Stimulated activated CD8-positive, alpha-beta memory T cell treated with anti-CD3 and anti-CD28 coated beads, Interleukin-7, amount 100 ng/mL, for 1 hour (primary cell): ENCODE results near the gene VAMP5.
"Not testable (repeated sequence)": the region's sequence is repeated elsewhere in the genome, so short reads cannot be mapped to it uniquely, and the experiment has no call there.

Experiments
- DNase-seq, 2 donors: peaks; one replicate each; pipeline ENCODE4 v3.0.0-alpha.2; 2020; ENCODE audit warnings: low read depth in 2 of 2

The VAMP5 gene, protein sequence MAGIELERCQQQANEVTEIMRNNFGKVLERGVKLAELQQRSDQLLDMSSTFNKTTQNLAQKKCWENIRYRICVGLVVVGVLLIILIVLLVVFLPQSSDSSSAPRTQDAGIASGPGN

DNA sequence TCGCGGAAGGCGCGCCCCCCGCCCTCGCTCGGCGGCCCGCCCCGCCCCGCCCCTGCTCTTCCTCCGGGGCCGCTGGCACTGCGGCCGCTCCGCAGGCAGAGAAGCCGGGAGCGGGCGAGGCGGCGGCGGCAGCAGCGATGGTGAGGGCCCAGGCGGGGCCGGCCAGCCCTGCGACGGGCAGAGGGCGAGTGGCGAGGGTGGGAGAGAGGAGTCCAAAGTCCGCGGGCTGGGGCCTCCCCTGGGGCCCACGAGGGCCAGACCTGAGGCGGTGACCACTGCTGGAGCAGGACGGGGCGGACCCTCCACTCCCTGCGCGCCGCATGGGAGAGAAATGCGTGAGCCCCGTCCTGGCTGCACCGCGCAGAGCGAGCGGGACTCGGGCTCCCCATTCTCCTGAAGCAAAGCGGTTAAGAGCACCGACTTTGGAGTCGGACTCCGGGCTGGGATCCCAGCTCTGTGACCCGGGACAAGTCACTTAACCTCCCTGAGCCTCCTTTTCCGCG, at the start of gene VAMP5:
TSS of gene VAMP5 (plus strand) at position 78 of the 503 bp plus-strand sequence. CDS start at position 138, 60 bp downstream.
- no peak for DNase-seq

DNA sequence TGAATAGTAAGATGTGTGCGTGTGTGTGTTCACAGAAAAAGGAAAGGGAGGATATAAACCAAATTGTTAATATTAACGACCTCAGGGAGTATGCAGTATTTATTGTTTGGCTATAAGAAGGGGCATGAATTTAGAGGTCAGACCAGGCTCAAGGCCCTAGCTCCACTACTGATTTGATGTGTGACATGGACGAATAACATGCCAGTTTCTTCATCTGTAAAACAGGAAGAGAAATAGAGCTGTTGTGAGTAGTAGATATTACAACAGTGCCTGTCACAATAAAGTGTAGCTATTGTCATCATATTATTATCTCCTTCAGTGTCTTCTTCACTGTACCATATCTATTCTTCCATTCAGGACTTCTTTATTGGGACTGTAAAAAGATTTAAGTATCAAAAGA, 49.4 kb upstream of the VAMP5 start:
- DNase-seq: no peak

DNA sequence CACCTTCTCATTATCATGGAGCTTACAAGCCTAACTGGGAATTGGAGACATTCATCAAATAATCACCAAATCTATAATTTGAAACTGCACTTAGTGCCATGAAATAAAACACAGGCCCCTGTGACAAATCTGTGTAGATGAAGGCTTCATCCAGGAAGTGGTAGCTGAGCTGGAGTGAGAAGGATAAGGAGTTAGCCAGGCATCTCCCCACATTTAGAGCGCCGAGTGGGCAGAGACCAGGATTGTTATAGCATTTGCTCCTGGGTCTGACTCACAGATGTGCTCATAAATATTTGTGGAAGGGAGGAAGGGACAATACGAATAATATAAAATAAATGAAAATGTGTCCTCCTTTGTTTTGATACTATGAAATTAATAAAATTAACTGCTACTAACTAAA, 47.8 kb upstream of the VAMP5 start:
- no peak for DNase-seq

DNA sequence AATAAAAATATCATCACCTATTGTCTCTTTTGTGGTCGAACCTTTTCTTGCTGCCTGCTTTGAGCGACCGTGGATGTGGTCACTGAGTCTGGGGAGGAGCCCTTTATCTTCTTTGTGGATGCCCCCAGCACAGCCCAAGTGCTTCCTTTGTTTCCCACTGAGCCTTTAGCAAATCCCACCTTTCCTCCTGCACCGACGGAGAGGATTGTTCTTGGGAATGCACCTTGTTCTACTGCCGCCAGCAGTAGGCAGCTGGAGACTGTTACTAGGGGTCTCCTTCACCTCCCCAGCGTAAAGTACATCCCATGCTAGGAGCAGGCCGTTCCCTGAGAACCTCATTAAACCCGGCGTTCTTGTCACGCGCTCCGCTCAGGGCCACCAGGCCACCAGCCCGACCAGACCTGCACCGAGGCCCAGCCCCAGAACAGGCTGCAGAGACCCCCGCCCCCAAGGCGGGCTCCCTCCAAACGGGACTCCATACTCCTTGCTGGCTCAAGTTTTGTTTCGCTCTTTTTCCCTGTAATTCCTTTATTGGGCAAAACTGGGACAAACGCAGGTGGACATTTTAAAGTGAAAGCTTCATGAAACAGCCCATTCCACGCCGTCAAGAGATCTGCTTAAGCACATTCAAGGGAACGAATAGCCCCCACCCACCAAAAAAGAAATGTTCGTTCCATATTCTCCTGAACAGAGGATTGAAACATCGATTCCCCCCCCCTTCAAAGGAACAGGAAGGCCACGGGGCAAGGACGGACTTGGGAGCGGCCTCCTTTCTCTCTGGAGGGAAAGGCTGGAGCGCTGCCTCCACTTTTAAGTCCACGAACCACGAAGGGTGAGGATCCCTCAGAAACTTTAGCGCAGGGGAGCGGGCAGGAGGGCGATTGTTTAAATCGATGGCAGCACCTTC, 46.4 kb upstream of the VAMP5 start:
- DNase-seq: peak in 1 of 2 donors; percentile 6

DNA sequence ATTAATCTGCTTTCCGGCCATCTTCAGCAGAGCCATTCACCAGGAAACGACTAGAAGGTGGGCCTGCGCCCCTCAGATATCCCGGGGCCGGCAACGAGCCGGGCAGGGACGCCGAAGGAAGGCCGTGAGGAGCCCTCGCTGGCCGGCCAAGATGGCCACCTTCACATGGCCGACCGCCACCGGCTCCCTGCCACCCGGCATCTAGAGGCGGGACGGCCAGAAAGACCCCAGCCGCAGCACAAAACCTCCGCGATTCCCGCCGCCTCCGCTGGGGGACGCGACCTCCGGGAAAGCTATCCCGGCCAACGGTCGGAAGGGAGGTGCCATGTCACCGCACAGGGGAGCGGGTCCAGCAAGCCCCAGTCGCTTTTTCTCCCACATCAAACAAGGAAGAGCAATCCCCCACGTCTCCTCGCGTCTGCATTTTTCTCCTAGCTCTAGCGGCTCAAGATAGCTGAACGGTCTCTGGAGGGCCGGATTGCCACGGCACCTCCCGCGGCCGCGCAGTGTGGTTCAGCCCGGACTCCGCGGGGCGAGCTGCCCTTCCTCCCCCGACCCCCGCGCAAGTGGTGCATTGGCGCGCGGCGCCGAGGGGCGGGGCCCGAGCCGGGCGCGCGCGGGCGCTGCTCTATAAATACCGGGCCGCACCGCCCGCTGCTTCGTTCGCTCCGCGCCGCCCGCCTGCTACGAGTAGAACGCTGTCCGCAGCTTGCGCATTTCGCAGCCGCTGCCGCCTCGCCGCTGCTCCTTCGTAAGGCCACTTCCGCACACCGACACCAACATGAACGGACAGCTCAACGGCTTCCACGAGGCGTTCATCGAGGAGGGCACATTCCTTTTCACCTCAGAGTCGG, 45.5 kb upstream of the VAMP5 start, which contains the start of gene MAT2A:
TSS of gene MAT2A (plus strand) at position 662 of the 854 bp plus-strand sequence. CDS start at position 782, 120 bp downstream.
- DNase-seq: peak; percentile 71 to 80

DNA sequence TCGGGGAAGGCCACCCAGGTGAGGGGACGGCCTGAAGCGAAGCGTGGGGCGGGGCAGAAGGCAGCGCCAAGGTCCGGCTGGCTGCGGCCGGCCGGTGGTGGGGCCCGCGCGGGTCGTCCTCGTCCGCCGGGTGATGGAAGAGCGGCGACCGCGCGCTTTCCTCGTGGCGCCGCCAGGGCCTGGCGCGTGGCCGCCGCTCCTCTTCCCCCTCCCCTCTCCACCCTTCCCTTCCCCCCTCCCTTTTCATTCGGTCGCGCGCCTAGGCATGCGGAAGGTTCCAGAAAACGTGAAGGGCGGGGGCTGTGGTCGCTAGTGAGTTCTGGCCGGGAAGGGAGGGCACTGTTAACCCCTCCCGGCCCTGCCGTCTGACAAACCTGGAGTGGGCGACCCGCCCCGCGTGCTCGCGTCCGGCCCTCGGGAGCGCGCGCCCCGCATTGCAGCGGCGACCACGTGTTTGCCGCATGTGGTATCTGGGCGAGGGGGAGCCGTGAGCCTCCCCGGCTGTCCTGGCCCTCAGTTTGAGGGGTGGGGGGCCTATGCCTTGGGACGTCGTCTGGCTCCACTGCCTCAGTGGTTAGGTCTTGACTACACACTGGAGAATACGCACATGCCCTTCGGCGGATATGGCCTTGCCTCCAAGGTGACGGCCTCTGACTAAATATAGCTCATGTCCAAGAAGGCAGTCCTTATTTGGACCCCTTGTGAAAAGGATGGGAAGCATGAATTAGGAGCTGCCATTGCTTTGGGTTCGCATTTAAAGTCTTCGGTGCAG, 44.7 kb upstream of the VAMP5 start:
- DNase-seq: peak; percentile 36 to 45

DNA sequence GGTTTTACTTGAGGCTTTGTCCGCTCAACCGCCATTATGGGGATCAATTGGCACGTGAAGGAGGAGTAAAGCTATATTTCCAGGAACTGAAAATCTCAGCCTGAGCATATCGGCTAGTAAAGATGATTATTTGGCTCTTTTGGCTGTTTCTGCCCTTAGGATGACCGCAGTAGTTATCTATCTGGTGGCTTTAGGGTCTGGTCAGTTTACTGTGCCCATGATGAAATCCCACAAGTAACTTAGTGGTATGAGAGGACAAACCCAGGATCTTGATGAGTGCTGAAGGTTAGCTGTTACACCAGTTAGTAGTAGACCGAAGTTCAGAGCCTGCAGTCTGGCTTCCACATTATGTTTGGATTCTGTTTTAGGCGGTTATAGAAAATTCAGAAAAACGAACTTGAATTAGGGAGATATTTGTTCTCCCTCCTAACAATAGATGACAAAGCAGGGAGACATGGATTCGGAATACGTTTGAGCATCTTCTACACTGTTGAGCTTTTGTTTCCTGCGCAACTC, 44.0 kb upstream of the VAMP5 start:
- no peak for DNase-seq

DNA sequence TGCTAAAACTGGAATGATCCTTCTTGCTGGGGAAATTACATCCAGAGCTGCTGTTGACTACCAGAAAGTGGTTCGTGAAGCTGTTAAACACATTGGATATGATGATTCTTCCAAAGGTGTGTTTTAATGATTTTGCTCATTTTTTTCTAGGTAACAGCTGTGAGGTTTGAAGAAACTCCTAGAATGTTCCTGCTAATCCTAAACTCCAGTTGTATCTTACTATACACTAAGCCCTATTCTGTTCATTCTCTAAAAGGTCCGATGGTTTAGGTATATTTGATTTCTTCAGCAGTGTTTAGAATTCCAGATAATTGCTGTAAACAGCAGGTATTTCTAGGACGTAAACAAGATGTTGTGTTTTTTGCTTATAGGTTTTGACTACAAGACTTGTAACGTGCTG, 43.0 kb upstream of the VAMP5 start:
- DNase-seq: no peak

DNA sequence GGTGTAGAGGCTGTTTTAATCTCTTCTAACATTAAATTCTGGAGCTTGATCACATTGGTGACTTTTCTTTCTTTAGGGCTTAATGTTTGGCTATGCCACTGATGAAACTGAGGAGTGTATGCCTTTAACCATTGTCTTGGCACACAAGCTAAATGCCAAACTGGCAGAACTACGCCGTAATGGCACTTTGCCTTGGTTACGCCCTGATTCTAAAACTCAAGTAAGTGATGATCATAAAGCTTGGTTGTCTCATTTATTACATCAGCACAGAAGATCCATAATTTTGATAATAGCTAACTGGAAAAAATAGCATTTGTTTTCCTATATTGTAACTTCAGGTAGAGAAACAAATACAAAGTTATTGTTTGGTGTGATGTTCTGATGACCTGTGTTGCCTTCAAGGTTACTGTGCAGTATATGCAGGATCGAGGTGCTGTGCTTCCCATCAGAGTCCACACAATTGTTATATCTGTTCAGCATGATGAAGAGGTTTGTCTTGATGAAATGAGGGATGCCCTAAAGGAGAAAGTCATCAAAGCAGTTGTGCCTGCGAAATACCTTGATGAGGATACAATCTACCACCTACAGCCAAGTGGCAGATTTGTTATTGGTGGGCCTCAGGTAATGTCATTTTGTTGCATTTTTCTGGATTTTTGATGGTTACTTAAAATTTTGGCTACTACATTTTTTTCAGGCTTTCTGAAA, 42.3 kb upstream of the VAMP5 start:
- DNase-seq: no peak

DNA sequence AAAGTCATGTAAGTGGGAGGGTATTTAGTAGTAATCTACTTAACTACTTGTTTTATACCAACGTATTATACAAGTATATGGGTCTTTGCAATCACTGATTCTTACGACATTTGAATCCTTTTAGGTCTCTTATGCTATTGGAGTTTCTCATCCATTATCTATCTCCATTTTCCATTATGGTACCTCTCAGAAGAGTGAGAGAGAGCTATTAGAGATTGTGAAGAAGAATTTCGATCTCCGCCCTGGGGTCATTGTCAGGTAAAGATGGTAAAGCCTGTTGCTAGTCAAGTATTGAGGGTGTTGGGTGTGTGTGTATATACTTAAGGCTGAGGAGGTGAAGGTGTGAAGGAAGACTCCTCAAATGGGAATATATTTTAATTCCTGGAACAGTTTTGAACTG, 41.5 kb upstream of the VAMP5 start:
- no peak for DNase-seq

DNA sequence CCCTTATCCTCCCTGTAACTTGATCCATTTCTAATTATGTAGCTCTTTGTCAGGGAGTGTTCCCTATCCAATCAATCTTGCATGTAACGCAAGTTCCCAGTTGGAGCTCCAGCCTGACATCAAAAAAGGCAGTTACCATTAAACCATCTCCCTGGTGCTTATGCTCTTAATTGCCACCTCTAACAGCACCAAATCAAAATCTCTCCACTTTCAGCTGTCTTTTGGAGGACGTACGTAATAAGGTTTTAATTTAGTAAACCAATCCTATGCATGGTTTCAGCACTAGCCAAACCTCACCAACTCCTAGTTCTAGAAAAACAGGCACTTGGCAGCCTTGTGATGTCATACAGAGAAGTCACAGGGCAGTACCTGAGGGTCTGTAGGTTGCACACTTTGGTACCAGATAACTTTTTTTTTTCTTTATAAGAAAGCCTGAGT, 40.0 kb upstream of the VAMP5 start:
- DNase-seq: not testable (repeated sequence)

DNA sequence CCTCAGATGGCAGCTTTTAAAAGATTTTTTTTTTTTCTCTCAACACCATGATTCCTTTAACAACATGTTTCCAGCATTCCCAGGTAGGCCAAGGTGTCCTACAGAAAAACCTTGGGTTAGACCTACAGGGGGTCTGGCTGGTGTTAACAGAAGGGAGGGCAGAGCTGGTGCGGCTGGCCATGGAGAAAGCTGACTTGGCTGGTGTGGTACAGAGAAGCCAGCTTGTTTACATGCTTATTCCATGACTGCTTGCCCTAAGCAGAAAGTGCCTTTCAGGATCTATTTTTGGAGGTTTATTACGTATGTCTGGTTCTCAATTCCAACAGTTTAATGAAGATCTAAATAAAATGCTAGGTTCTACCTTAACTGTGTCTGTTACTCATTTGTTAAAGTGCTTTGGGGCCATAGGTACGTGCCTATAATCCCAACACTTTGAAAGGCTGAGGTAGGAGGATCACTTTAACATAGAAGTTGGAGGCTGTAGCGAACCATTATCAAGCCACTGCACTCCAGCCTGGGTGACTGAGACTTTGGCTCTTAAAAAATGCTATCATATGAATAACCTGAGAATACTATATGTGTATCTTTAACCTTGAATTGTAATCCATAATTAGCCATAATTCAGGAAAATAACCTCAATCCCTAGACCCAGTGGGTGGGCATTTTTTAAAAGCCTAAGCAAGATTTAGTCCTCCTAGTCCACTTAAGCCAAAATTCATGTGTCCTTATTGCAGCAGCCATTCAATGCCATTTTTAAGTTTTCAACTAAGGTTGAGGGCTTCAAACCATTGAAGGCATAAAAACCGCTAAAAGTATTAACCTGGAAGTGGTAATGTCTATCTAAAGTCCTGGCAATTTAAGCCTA, 39.1 kb upstream of the VAMP5 start:
- not testable (repeated sequence) for DNase-seq

DNA sequence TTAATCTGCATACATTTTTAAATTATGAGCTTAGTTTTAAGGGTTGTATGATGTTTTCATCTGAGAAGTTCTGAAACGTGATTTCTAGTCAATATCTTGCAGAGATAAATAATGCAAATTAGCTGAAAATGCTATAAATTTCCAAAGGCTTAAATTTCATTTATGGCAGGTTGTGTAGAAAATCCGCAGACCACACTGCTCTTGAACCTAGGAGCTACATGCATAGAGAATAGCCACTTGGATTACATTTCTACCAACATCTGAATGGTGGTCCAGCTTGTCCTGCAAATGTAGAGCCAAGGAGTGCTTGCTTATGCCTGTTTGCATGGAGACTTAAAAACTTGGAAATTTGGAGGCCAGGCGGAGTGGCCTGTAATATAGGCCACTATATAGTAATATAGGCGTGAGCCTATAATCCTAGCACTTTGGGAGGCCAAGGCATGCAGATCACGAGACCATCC, 38.4 kb upstream of the VAMP5 start:
- no peak for DNase-seq

DNA sequence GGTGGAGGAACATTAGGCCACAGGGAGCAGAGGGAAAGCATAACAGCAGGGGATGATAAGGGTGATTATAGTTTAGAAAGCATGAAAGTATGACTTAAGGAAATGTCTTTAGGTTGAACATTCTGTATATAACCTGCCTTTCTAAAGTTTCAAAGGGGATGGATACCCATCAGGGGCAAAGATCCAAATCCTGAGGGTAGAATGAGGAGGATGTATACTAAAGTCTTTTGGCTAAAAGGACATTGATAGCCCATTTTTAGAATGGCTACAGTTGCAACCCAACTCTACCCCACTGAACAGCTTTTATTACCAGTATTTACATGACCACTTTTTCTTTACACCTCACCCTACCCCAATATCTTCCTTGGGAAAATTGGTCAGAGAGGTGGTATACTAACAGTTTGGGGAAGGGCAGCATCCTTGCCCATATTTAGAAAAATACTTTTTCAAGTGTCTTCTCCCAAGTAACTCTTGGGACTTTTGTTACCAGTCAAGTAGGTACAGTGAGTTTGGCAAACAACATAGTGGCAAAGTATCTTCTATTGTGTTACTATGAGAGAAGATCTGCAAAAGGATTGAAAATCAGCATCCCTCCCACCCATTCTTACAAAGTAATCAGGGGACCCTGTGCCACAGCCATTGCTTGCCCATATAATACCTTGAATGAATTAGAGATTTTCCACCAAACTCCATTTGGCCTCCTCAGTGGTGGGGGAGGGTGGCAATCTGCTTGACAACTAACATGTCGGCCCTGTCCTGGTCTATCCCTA, 37.0 kb upstream of the VAMP5 start:
- no peak for DNase-seq

DNA sequence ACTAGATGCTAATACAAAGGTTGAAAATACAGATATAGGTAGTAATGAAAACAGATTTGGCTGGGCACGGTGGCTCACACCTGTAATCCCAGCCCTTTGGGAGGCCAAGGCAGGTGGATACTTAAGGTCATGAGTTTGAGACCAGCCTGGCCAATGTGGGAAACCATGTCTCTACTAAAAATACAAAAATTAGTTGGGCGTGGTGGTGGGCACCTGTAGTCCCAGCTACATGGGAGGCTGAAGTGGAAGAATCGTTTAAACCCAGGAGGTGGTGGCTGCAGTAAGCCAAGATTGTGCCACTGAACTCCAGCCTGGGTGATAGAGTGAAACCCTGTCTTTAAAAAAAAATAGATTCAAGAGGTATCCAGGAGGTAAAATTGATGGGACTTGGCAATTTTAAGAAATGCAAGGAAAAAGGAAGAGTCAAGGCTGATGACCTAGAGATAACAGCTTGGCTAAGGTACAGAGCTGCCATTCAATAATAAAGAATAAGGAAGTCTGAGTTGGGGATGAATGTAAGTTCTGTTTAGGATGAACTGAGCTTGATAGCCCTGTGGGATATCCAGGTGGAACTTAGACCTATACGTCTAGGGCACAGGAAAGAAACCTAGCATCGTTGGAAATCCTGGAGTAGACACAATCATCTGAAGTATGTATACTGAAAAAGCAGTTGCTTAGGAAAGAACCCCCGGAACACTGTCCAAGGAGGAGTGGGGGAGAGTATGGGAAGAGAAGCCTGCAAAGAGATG, 36.2 kb upstream of the VAMP5 start:
- DNase-seq: no peak

DNA sequence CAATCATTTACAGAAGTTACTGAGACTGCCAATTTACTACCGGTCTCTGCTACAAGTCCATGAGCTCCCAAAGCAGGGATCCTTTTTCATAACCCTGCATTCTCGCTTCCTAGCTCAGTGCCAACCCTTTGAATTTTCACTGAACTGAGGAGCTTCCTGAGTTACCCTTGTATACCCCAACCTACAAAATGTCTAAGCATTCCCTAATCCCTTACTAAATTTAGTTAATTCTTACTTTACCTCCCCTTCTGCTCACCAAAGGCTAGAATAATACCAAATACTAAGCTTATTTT, 35.7 kb upstream of the VAMP5 start:
- no peak for DNase-seq

DNA sequence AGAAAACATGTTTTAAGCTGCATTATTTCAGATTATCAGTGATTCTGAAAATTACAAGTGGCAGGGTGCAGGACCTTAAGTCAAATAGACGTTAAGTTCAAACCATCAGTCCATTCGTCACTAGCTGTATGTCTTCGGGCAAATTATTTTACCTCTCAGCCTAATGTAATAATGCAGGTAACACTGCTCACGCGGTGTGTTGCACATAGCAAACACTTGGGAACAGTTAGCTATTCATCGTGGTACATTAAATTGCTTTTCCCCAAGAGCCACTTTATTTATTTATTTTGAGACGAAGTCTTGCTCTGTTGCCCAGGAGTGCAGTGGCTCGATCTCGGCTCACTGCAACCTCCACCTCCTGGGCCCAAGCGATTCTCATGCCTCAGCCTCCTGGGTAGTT, 35.1 kb upstream of the VAMP5 start:
- no peak for DNase-seq

DNA sequence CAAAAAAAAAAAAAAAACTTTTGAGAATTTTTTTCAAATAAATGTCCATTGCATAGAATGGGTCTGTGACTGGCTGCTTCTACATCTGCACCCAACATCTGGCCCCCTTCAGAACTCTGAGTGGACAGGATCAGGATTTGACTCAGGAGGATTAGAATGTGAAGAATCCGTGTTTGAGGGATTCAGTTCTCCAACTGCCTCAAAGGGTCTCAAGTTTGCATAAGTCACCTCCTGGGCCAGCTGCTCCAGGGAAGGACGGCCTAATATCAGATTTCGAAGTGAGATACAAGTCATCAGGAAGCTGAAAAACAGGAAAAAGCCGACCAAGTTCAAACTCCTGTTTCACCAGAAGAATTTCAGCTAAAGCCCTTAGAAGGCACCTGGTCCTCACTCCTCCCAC, 34.4 kb upstream of the VAMP5 start:
- DNase-seq: no peak
